Erythroblast (primary cell): ENCODE results near the gene KIF5C.

Experiments used
- GATA1 ChIP-seq: IDR thresholded peaks from 2 replicates; pipeline ENCODE4 v1.6.1; 2011; ENCODE audit warnings: low read depth, mild to moderate bottlenecking, control low read depth, low read length, moderate library complexity
- POLR2A ChIP-seq: IDR thresholded peaks from 2 replicates; pipeline ENCODE4 v1.6.1; 2011; ENCODE audit warnings: mild to moderate bottlenecking, low read length

GRCh38 chr2:148867079-148867769, 7.8 kb upstream of the KIF5C start:
- TF ChIP-seq POLR2A (no peak), GATA1 (no peak)
